ENCODE measurements around the gene TXNRD1. TPM values are rescaled to one million over a fixed set of nuclear protein-coding genes. Genes with fewer than 3 reads are reported as not detected.

The TXNRD1 gene
- total RNA-seq, 4 donors from 2014 or later: 243 to 594 (median 299) TPM

- DNase-seq (ENCODE audit: extremely low spot score): no peak
- Histone ChIP-seq H3K27me3 (no peaks in the 10 kb centered on the region), H3K4me1 (peaks cover 48 to 100% (median 96%) of the 10 kb centered on the region in 4 donors), H3K4me3 (no peak overlapping the region), H3K27ac (replicated peaks in 1 of 4) (peak overlapping the region in 3 of 4 donors; percentile 21 to 64 (median 52)), H3K9me3 (no peaks in the 10 kb centered on the region), H3K36me3 (peaks cover 0 to 81% (median 46%) of the 10 kb centered on the region in 4 donors)
- 85% methylated on average over 10 of the region's 10 CpGs for WGBS
- intact Hi-C loops (cut with DNase I): no loop called here
- TF ChIP-seq POLR2AphosphoS5 (IDR thresholded peaks at IDR 0.05) (peak in 1 of 2 donors; percentile 18), CTCF (IDR thresholded peaks at IDR 0.05) (no peak)
These were observed 82.0 kb downstream of the TXNRD1 start for GRCh38 chr12:104297477-104298113.

- Histone ChIP-seq H3K36me3 (peaks cover 0 to 71% (median 29%) of the 10 kb centered on the region in 4 donors), H3K27ac (replicated peaks in 1 of 4) (peak overlapping the region; percentile 8 to 64 (median 56)), H3K4me1 (peaks cover 51 to 97% (median 93%) of the 10 kb centered on the region in 4 donors), H3K4me3 (no peak overlapping the region), H3K27me3 (no peaks in the 10 kb centered on the region), H3K9me3 (no peaks in the 10 kb centered on the region)
- intact Hi-C loops (cut with DNase I): loop anchor here (5.0 kb wide), 1 partner anchor 83 kb away; the partner anchor contains the start of gene TXNRD1
- WGBS: 65% methylated on average over 6 of the region's 6 CpGs
- TF ChIP-seq POLR2A (IDR thresholded peaks at IDR 0.05; ENCODE audit: low read depth) (no peak), CTCF (IDR thresholded peaks at IDR 0.05) (no peak), EP300 (IDR thresholded peaks at IDR 0.05) (no peak), POLR2AphosphoS5 (IDR thresholded peaks at IDR 0.05) (peak in 1 of 2 donors; percentile 25)
- DNase-seq (ENCODE audit: extremely low spot score): no peak
These were observed 84.4 kb downstream of the TXNRD1 start for GRCh38 chr12:104299842-104300481.

- no peaks in the 10 kb centered on the region for H3K9me3 ChIP-seq
- no peak for TF ChIP-seq POLR2A (IDR thresholded peaks at IDR 0.05; ENCODE audit: low read depth)
- peak; percentile 58 to 79 for TF ChIP-seq POLR2AphosphoS5 (IDR thresholded peaks at IDR 0.05)
- DNase-seq (ENCODE audit: extremely low spot score): peak; percentile 94
- peak within 1 kb of the TSS; percentile 71 to 88 (median 84) for H3K27ac ChIP-seq (replicated peaks in 1 of 4)
- H3K36me3 ChIP-seq: peaks cover 0 to 52% (median 8%) of the 10 kb centered on the region in 4 donors
- H3K4me1 ChIP-seq: peaks cover 63 to 93% (median 90%) of the 10 kb centered on the region in 4 donors
- H3K4me3 ChIP-seq: peak within 1 kb of the TSS; percentile 55 to 63 (median 58)
- WGBS: 22% methylated on average over 17 of the region's 63 CpGs
- no peaks in the 10 kb centered on the region for H3K27me3 ChIP-seq
- intact Hi-C loops (cut with DNase I): loop anchor here (5.0 kb wide), 1 partner anchor 86 kb away; the partner anchor contains the start of gene TXNRD1
These were observed 88.1 kb downstream of the TXNRD1 start, which contains the start of gene EID3 for GRCh38 chr12:104303538-104304151. Gene EID3, plus strand, starts transcription at chr12:104303739. Its CDS starts 196 bp downstream, at chr12:104303935.

- 61% methylated on average over 10 of the region's 10 CpGs for WGBS
- no peak for DNase-seq (ENCODE audit: extremely low spot score)
- TF ChIP-seq POLR2AphosphoS5 (IDR thresholded peaks at IDR 0.05): peak in 1 of 2 donors; percentile 7
- no peak for TF ChIP-seq EP300 (IDR thresholded peaks at IDR 0.05)
- Histone ChIP-seq H3K4me3 (peak overlapping the region; percentile 55 to 63 (median 58)), H3K36me3 (peaks cover 0 to 45% (median 7%) of the 10 kb centered on the region in 4 donors), H3K9me3 (no peaks in the 10 kb centered on the region), H3K27me3 (no peaks in the 10 kb centered on the region), H3K4me1 (peaks cover 56 to 92% (median 85%) of the 10 kb centered on the region in 4 donors), H3K27ac (replicated peaks in 1 of 4) (peak overlapping the region; percentile 71 to 88 (median 84))
- intact Hi-C loops (cut with DNase I): loop anchor here (5.0 kb wide), 1 partner anchor 87 kb away; the partner anchor contains the start of gene TXNRD1
These were observed 88.9 kb downstream of the TXNRD1 start for GRCh38 chr12:104304261-104305009.

- intact Hi-C loops (cut with DNase I): no loop called here
- Histone ChIP-seq H3K36me3 (peaks cover 0 to 45% (median 12%) of the 10 kb centered on the region in 4 donors), H3K27me3 (no peaks in the 10 kb centered on the region), H3K27ac (replicated peaks in 1 of 4) (peak overlapping the region; percentile 6 to 87 (median 38)), H3K9me3 (no peaks in the 10 kb centered on the region), H3K4me1 (peaks cover 49 to 92% (median 82%) of the 10 kb centered on the region in 4 donors), H3K4me3 (peak overlapping the region in 1 of 4 donors; percentile 63)
- 72% methylated on average over 2 of the region's 2 CpGs for WGBS
- TF ChIP-seq EP300 (IDR thresholded peaks at IDR 0.05) (no peak), POLR2AphosphoS5 (IDR thresholded peaks at IDR 0.05) (no peak), CTCF (IDR thresholded peaks at IDR 0.05) (no peak), POLR2A (IDR thresholded peaks at IDR 0.05; ENCODE audit: low read depth) (no peak)
- no peak for DNase-seq (ENCODE audit: extremely low spot score)
These were observed 89.8 kb downstream of the TXNRD1 start for GRCh38 chr12:104305349-104305748.

All from esophagus muscularis mucosa (tissue), 4 donors.